ENCODE measurements around the gene FILIP1L.

The FILIP1L gene

DNA sequence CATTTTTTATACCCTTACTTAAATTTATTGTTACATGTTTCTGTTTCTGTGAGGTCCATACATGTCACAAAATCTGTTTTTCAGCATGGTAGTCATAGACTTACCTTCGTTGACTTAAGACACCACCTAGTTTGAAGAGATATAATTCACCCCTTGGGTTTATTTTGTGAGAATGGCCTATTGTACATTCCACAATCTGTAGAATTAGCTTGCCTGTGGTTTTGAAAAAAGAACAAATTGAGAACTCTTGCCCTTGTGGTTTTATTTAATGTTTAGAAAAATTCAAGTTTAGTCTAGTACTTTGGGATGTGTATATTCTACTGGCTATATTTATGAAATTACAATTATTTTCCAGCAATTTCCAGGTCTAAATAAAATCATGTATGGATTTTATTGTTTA is 31.6 kb downstream of the FILIP1L start:
- Mint-ChIP-seq H3K4me3 (no peak overlapping the region), H3K4me1 (peaks cover 29% of the 10 kb centered on the region), H3K27ac (no peak overlapping the region), H3K27me3 (no peaks in the 10 kb centered on the region), H3K9me3 (peaks cover 3% of the 10 kb centered on the region), H3K36me3 (peaks cover 24% of the 10 kb centered on the region)
- no peak for DNase-seq
- CTCF ChIA-PET, result no interaction called here

DNA sequence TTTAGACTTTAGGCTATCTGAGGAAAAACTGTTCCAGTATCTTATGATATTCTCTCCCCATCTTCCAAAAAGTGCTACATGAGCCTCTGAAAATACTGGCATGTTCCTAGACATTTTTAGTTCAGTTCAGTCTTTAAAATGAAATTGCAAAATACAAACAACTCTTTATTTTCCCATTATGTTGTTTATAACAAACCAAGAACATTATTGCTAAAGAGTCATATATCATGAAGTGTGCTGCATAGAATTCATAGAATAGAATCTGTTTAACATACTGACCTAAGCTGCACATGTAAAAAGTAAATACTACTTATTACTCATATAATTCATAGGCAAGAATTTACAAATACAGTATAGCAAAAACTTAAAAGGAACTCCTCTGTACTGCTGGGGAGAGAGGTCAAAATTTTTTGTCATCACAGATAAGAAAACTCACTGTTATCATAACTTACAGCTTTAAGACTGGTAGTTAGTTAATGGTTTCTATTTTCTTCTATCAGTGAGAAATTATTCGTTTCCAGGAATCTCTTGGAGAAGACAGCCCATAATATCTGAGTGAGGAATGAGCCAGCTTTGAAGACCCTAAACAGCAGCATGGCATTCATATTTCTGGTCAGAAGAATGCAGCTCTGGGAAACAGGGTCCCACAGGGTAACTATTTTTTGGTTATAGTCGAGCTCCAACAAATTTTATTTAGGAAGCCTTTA is 32.2 kb downstream of the FILIP1L start:
- Mint-ChIP-seq H3K4me1 (peaks cover 26% of the 10 kb centered on the region), H3K27me3 (no peaks in the 10 kb centered on the region), H3K4me3 (no peak overlapping the region), H3K9me3 (peaks cover 3% of the 10 kb centered on the region), H3K27ac (no peak overlapping the region), H3K36me3 (peaks cover 24% of the 10 kb centered on the region)
- DNase-seq, result no peak
- CTCF ChIA-PET, result interaction anchor here (1.5 kb wide), 1 partner anchor 11 kb away, joined by 5 read pairs; no protein-coding TSS in a partner anchor

GRCh38 chr3:100081311-100081710 is 33.0 kb downstream of the FILIP1L start:
- no peak overlapping the region for H3K4me3 Mint-ChIP-seq
- H3K9me3 Mint-ChIP-seq, result peaks cover 3% of the 10 kb centered on the region
- H3K4me1 Mint-ChIP-seq, result peaks cover 28% of the 10 kb centered on the region
- no peaks in the 10 kb centered on the region for H3K27me3 Mint-ChIP-seq
- no peak for DNase-seq
- CTCF ChIA-PET, result interaction anchor here (1.5 kb wide), 2 partner anchors 10 to 238 kb away, joined by 3 to 5 read pairs; no protein-coding TSS in a partner anchor
- peaks cover 27% of the 10 kb centered on the region for H3K36me3 Mint-ChIP-seq
- H3K27ac Mint-ChIP-seq, result no peak overlapping the region

GRCh38 chr3:100080573-100080972 is 33.7 kb downstream of the FILIP1L start:
- Mint-ChIP-seq H3K36me3 (peaks cover 27% of the 10 kb centered on the region), H3K9me3 (peaks cover 3% of the 10 kb centered on the region), H3K4me3 (no peak overlapping the region), H3K27ac (no peak overlapping the region), H3K4me1 (peaks cover 35% of the 10 kb centered on the region), H3K27me3 (no peaks in the 10 kb centered on the region)
- CTCF ChIA-PET, result interaction anchor here (1.3 to 1.5 kb wide), 3 partner anchors 9 to 237 kb away, joined by 3 to 5 read pairs (median 5); no protein-coding TSS in a partner anchor
- DNase-seq, result no peak

GRCh38 chr3:100079328-100079727 is 35.0 kb downstream of the FILIP1L start:
- H3K4me1 Mint-ChIP-seq, result peaks cover 46% of the 10 kb centered on the region
- H3K4me3 Mint-ChIP-seq, result no peak overlapping the region
- H3K27ac Mint-ChIP-seq, result no peak overlapping the region
- H3K36me3 Mint-ChIP-seq, result peaks cover 27% of the 10 kb centered on the region
- DNase-seq, result no peak
- CTCF ChIA-PET, result interaction anchor here (1.3 kb wide), 1 partner anchor 10 kb away, joined by 5 read pairs; no protein-coding TSS in a partner anchor
- no peaks in the 10 kb centered on the region for H3K27me3 Mint-ChIP-seq
- peaks cover 3% of the 10 kb centered on the region for H3K9me3 Mint-ChIP-seq

GRCh38 chr3:100076731-100077529 is 37.4 kb downstream of the FILIP1L start:
- Mint-ChIP-seq H3K9me3 (peaks cover 10% of the 10 kb centered on the region), H3K27ac (peak overlapping the region; percentile 85)
- CTCF ChIA-PET, result interaction anchor here (1.0 to 1.9 kb wide), 4 partner anchors 8 to 184 kb away, joined by 3 to 8 read pairs (median 4); partner anchors contain the start of gene TBC1D23

DNA sequence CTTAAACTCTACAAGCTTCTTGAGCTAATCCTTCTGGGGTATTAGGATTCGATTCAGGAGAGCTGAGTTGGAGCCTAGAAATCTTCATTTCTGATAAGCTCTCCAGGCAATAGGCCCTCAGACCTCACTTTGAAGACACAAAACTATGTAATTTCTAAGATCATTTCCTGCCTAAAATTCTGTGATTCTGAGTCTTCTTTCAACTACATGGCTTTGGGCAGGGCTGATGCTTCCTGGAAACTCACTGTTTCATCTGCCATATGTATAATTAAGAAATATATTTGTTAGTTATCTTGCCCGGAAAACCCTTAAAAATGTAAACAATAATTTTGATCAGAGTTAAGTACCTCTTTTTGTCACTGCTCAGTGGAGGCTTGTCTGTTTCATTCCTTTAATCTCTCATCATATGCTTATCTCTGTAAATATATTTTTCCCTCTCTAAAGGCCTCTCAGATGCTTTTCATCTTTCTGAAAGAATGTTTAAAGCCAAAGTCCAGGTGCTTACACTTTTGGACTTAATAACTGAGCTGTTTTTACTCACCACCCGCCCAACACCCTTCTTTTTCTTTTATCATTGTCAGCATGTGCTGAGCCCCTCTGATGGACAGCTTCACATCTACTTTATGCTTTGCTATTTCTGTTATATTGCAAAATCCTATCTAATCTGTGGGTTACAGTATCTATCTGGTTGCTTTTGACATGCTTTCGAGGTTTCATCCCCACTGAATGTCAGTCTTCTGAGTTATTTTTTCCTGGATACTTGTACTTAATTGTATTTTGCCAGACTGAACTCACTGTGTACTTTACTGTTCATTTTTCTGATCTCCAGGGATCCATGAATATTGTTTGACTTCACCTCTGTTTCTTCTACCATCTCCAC is 38.2 kb downstream of the FILIP1L start:
- H3K27ac Mint-ChIP-seq, result peak overlapping the region; percentile 85

More at GRCh38 chr3:100076731-100077529, 37.4 kb downstream of the FILIP1L start:
- H3K36me3 Mint-ChIP-seq, result peaks cover 34% of the 10 kb centered on the region
- DNase-seq, result no peak
- no peak overlapping the region for H3K4me3 Mint-ChIP-seq
- H3K27me3 Mint-ChIP-seq, result no peaks in the 10 kb centered on the region
- peaks cover 54% of the 10 kb centered on the region for H3K4me1 Mint-ChIP-seq

GRCh38 chr3:100075196-100075595 is 39.1 kb downstream of the FILIP1L start:
- Mint-ChIP-seq H3K9me3 (peaks cover 18% of the 10 kb centered on the region), H3K4me3 (no peak overlapping the region), H3K36me3 (peaks cover 34% of the 10 kb centered on the region), H3K27ac (peak overlapping the region; percentile 85), H3K4me1 (peaks cover 69% of the 10 kb centered on the region), H3K27me3 (no peaks in the 10 kb centered on the region)
- CTCF ChIA-PET, result interaction anchor here (0.9 to 2.2 kb wide), 5 partner anchors 9 to 179 kb away, joined by 3 to 13 read pairs (median 5); no protein-coding TSS in a partner anchor
- no peak for DNase-seq

More for the DNA sequence above, 38.2 kb downstream of the FILIP1L start:
- H3K9me3 Mint-ChIP-seq, result peaks cover 17% of the 10 kb centered on the region
- H3K27me3 Mint-ChIP-seq, result no peaks in the 10 kb centered on the region
- peak; percentile 27 for DNase-seq
- peaks cover 61% of the 10 kb centered on the region for H3K4me1 Mint-ChIP-seq
- H3K4me3 Mint-ChIP-seq, result peak overlapping the region; percentile 19
- CTCF ChIA-PET, result interaction anchor here (0.7 to 1.9 kb wide), 7 partner anchors 8 to 185 kb away, joined by 3 to 13 read pairs (median 3); partner anchors contain the start of gene TBC1D23
- peaks cover 38% of the 10 kb centered on the region for H3K36me3 Mint-ChIP-seq

DNA sequence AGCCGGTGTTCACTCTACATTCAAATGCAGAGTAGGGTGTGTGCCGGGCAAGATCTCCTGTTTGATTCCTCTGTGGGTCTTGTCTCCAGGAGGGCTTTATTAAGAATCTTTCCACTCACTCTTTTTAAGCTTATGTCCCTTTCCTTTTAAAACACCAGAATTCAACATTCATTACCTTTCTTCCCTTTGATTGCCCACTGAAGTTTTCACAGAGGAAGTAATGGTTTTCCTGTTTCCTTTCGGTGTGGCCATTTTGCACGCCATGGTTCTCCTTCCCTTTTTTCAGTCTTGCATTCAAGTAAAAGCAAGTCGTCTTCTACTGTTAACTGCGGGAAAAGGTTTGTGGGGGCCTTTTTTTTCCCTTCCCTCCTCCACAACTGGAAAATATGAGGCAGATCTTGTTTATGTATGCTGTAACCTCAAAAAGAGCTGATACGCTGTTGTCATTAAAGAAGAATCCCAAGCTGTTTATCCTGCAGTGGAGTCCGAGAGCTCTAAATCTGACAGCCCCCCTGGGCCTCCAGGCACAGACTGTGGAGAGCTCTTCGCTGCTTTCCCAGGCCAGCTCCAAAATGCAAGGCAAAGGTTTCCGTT is 40.5 kb downstream of the FILIP1L start:
- Mint-ChIP-seq H3K27me3 (no peaks in the 10 kb centered on the region), H3K27ac (peak overlapping the region; percentile 88), H3K4me1 (peaks cover 83% of the 10 kb centered on the region), H3K9me3 (peaks cover 20% of the 10 kb centered on the region), H3K36me3 (peaks cover 38% of the 10 kb centered on the region), H3K4me3 (peak overlapping the region; percentile 47)
- CTCF ChIA-PET, result interaction anchor here (0.6 to 3.5 kb wide), 7 partner anchors 9 to 262 kb away, joined by 3 to 29 read pairs (median 3); no protein-coding TSS in a partner anchor
- peak; percentile 41 for DNase-seq

DNA sequence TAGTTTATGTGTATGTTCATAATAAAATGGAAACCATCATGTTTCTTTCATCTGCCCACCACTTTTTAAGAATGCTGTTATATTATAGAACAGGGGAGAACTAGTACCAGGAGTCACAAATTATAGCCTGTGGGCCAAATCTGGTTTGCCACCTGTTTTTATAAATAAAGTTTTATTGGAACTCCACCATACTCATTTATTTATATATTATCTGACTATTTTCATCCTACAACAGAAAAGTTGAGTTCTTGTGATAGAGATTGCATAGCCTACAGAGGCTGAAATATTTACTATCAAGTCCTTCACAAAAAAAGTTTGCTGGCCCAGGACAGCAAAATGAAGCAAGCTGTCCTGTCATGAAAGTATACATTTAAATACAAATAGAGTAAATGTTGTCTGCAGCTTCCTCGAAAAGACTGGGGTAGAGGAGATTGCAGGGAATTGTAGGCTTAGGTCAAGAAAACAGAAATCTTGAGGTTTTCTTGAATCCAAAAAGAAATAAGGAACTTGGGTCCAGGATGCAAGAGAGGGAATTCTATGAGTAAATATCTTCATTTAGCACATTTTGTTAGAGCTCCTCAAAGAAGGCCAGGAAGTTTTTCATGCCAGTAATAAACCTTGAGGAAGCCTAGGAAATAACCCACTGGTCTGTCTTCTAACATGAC is 41.1 kb downstream of the FILIP1L start:
- H3K4me1 Mint-ChIP-seq, result peaks cover 85% of the 10 kb centered on the region
- H3K9me3 Mint-ChIP-seq, result peaks cover 20% of the 10 kb centered on the region
- H3K27ac Mint-ChIP-seq, result peak overlapping the region; percentile 88
- no peaks in the 10 kb centered on the region for H3K27me3 Mint-ChIP-seq
- DNase-seq, result no peak
- CTCF ChIA-PET, result interaction anchor here (0.6 to 3.5 kb wide), 6 partner anchors 9 to 182 kb away, joined by 3 to 29 read pairs (median 4); no protein-coding TSS in a partner anchor
- H3K4me3 Mint-ChIP-seq, result peak overlapping the region; percentile 47
- H3K36me3 Mint-ChIP-seq, result peaks cover 37% of the 10 kb centered on the region

DNA sequence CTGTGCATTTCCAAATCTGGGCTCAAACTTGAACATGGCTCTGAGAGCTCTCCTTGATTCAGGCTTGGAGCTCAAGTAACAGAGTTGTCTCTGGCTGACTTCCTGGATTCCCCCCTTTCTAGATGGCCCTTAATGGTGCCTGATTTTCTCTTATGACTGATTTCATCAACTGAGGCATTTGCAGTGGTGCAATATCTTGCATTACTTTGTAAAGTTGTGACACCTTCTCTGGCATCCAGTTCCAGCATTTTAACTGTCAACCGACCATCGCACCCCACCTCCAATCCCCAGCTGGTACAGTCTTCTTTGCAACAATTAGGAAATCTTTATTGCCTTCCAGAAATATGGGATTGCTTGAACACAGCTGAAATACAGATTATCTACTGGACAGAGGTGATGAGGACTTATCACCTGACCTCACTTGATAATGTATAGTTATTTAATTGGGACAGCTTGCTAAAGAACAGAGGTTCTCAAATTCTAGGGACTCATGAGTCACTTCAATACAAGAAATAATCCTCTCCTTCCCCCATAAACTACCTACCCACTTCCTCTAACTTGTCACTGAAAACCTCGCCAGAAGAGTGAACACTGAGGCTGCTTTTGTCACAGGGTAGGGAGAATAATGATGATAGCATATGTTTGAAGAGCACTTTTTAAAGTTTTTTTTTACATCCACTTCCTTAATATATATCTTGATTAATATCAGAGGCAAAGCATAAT is 41.8 kb downstream of the FILIP1L start:
- H3K27ac Mint-ChIP-seq, result peak overlapping the region; percentile 88
- CTCF ChIA-PET, result interaction anchor here (1.4 to 3.5 kb wide), 5 partner anchors 8 to 183 kb away, joined by 3 to 29 read pairs (median 5); no protein-coding TSS in a partner anchor
- H3K36me3 Mint-ChIP-seq, result peaks cover 37% of the 10 kb centered on the region
- H3K27me3 Mint-ChIP-seq, result no peaks in the 10 kb centered on the region
- H3K4me3 Mint-ChIP-seq, result peak overlapping the region; percentile 32
- H3K4me1 Mint-ChIP-seq, result peaks cover 85% of the 10 kb centered on the region
- peak; percentile 32 for DNase-seq
- peaks cover 20% of the 10 kb centered on the region for H3K9me3 Mint-ChIP-seq

DNA sequence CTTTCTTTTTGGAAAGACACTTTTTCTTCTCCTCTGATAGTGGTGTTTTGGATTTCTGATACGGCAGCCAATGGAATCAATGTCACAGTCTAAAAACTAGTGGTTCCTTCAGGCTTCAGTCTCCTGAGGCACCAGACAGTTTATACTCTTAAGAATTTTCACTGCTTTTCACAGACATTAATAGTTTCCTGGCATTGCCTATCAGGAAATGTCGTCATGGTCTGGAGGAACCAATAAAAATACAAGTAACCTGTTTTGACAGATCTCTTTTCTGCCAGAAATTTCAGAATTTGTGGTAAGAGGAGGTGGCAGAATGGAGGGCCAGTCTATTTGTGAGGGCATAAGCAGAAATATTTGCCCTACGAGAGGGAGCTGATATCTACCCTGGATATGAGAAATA is 44.8 kb downstream of the FILIP1L start:
- Mint-ChIP-seq H3K4me1 (peaks cover 57% of the 10 kb centered on the region), H3K27ac (no peak overlapping the region)

More for the DNA sequence above, 44.8 kb downstream of the FILIP1L start:
- Mint-ChIP-seq H3K4me3 (no peak overlapping the region), H3K36me3 (peaks cover 31% of the 10 kb centered on the region), H3K27me3 (no peaks in the 10 kb centered on the region), H3K9me3 (peaks cover 20% of the 10 kb centered on the region)
- CTCF ChIA-PET, result interaction anchor here (0.6 to 3.2 kb wide), 23 partner anchors 8 to 238 kb away, joined by 3 to 84 read pairs (median 5); partner anchors contain the start of gene TBC1D23
- DNase-seq, result no peak

Data from activated naive CD4-positive, alpha-beta T cell treated with anti-CD3 and anti-CD28 coated beads, Interleukin-2, amount 10 ng/mL, durations not matched to agents 7 days and 5 days (primary cell).